Adrenal gland (tissue), 5 donors: ENCODE measurements around the gene LRRC8E.

Experiments used
- CTCF ChIP-seq, 6 experiments: fragments of 450-650 bp in 4 of 6; fragments of 200-600 bp in 2 of 6; sonication (generic) in 1 of 6; IDR thresholded peaks; 1 replicate in 5 of 6; 2 replicates in 1 of 6; pipeline versions ENCODE4 v1.5.1 to v1.8.0; 2016 to 2021; ENCODE audit warnings: antibody characterized with exemption in 6 of 6, mild to moderate bottlenecking in 2 of 6, moderate library complexity in 1 of 6
- POLR2A ChIP-seq, 2 donors: fragments of 450-650 bp; IDR thresholded peaks; one replicate each; pipeline ENCODE4 v1.6.1; 2017; ENCODE audit warnings: antibody characterized with exemption in 2 of 2, mild to moderate bottlenecking in 2 of 2, moderate library complexity in 1 of 2
- donor health status: DM: no; HTN: no; CAD: no.

DNA sequence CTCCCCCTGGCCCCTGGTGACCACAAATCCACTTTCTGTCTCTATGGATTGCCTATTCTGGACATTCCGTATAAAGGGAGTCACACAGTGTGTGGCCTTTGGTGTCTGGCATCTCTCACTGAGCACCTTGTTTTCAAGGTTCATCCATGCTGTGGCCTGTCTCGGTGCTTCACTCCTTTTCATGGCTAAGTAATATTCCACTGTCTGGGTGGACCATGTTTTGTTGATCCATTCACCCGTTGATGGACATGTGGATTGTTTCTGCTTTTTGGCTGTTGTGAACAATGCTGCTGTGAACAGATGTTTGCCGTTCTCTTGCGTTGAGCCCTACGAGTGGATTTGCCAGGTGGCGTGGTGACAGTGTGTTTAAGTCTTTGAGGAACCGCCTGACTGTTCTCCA lies 47.7 kb upstream of the LRRC8E start:
- TF ChIP-seq CTCF (IDR thresholded peaks at IDR 0.05) (no peak), POLR2A (IDR thresholded peaks at IDR 0.05) (no peak)
